HUES64 (cell line): ENCODE results near the gene SPATA1. TPM values are rescaled to one million over a fixed set of nuclear protein-coding genes. Genes with fewer than 3 reads are reported as not detected.

Experiments used
- H3K27ac ChIP-seq: 2 replicates; pipeline ENCODE4 v1.7.0; 2013; ENCODE audit warnings: low read depth, low read length, inconsistent platforms
- H3K27me3 ChIP-seq: 2 replicates; pipeline ENCODE4 v1.6.1; 2013; ENCODE audit warnings: mild to moderate bottlenecking, low read length; ENCODE audit not compliant: insufficient read depth
- H3K36me3 ChIP-seq: 2 replicates; pipeline ENCODE4 v1.6.1; 2013; ENCODE audit warnings: mild to moderate bottlenecking, low read length; ENCODE audit not compliant: insufficient read depth
- H3K4me1 ChIP-seq: 2 replicates; pipeline ENCODE4 v1.6.1; 2013; ENCODE audit warnings: mild to moderate bottlenecking, low read length, moderate library complexity; ENCODE audit not compliant: insufficient read depth
- H3K4me3 ChIP-seq: 2 replicates; pipeline ENCODE4 v1.5.1; 2013; ENCODE audit warnings: mild to moderate bottlenecking, low read length, moderate library complexity
- H3K9ac ChIP-seq: 2 replicates; pipeline ENCODE4 v1.6.1; 2013; ENCODE audit warnings: mild to moderate bottlenecking, low read depth, low read length
- H3K9me3 ChIP-seq: 2 replicates; pipeline ENCODE4 v1.6.1; 2013; ENCODE audit warnings: low read depth, low read length; ENCODE audit not compliant: insufficient read depth
- WGBS: fragments of 150-250, 120-280 bp; methylation state at CpG from one replicate; pipeline ENCODE4 v1.1.7; 2013; ENCODE audit warnings: missing lambda C conversion rate; 5-methylcytosine and 5-hydroxymethylcytosine counted together
- polyA plus RNA-seq, 2 experiments: library from polyadenylated mRNA; stranded (reverse); fragments of 50-300 nt; gene quantifications; one replicate each; pipeline ENCODE4 v1.2.3, GENCODE V29; 2013

Gene SPATA1, protein sequence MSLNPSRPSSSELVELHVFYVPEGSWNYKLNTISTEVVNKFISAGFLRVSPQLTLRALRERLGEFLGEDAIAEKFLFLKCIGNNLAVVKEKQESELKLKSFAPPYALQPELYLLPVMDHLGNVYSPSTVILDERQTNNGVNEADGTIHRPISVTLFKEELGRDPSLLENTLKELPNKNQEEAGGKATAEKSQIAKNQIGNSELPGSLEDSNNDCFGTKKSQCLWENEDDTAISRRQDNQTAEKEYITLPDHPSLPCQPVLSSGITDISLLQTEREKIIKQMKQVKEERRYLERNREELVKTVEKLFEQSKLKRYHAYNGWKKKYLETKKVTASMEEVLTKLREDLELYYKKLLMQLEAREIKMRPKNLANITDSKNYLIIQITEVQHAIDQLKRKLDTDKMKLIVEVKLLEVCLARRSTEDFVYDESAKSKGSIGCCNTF
- 0.95 TPM for polyA plus RNA-seq (2013, experiment 1 of 2)
- 1.0 TPM for polyA plus RNA-seq (2013, experiment 2 of 2)

DNA sequence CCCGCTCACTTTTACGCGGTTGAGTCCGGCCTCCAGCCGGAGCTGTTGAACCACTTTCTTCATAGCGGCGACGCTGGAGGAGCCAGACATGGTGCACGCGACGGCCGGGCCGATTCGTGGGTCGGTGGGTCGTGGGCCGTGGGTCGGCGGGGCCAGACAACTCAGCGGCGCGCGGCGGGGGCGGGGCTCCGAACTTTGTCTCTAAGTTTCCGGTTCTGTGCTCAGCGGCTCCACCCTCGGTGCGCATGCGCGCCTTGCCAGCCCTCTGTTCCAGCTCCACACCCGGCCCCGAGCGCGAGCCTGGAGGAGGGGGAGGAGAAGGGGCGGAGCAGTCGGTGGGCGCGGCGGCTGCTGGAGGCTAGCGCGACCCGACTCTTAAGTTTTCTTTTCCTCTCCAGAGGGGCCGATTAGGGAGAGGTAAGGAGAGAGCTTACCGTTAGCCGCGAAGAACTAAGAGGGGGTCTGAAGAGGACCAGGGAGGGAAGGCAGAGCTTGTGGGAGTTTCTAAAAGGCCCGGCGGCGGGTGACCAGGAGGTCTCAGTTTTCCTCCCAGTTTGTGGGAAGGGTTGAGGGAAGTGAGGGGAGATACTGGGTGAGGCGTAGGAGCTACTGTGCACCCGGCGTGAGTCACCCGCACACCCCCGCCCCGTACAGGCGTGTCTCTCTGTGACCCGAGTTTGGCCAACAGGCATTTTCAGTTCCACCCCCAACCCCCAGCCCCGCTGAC, at the start of gene SPATA1, which contains the start of gene GNG5:
Gene SPATA1, plus strand, starts transcription at position 385 of the 727 bp plus-strand sequence. CDS start 9,974 bp downstream, outside the sequence.
Gene GNG5, minus strand, starts transcription at position 580 of the 727 bp plus-strand sequence. Its CDS starts 490 bp downstream, at position 90.
- Histone ChIP-seq H3K36me3 (peaks cover 5% of the 10 kb centered on the region), H3K27me3 (peaks cover 3% of the 10 kb centered on the region; the same call in 1 of the 2 replicates), H3K4me1 (peaks cover 31% of the 10 kb centered on the region), H3K9ac (peak within 1 kb of the TSS; percentile 69), H3K27ac (peak within 1 kb of the TSS; percentile 83), H3K9me3 (peaks cover 6% of the 10 kb centered on the region; the same call in 1 of the 2 replicates), H3K4me3 (peak within 1 kb of the TSS; percentile 87)
- under 1% methylated on average over 60 of the region's 60 CpGs for WGBS

DNA sequence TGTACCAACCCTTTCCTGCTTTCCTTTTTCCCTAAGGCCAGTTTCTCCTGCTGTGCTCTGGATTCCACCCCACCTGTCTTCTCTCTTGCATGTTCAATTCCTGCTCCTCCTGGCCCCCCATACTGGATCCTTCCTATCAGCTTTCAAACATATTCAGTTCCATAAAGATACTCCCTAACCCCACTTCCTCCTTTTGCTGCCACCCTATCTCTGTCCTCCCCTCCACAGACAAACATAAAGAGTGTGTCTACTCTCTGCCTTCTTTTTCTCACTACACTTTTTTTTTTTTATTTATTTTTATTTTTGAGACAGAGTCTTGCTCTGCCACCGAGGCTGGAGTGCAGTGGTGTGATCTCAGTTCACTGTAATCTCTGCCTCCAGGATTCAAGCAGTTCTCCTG, 44.1 kb upstream of the SPATA1 start:
- Histone ChIP-seq H3K27ac (no peak overlapping the region), H3K4me1 (no peaks in the 10 kb centered on the region), H3K27me3 (peaks cover 69% of the 10 kb centered on the region), H3K36me3 (no peaks in the 10 kb centered on the region), H3K4me3 (no peak overlapping the region), H3K9me3 (no peaks in the 10 kb centered on the region), H3K9ac (no peak overlapping the region)
- 84% methylated on average over 1 of the region's 1 CpG for WGBS

DNA sequence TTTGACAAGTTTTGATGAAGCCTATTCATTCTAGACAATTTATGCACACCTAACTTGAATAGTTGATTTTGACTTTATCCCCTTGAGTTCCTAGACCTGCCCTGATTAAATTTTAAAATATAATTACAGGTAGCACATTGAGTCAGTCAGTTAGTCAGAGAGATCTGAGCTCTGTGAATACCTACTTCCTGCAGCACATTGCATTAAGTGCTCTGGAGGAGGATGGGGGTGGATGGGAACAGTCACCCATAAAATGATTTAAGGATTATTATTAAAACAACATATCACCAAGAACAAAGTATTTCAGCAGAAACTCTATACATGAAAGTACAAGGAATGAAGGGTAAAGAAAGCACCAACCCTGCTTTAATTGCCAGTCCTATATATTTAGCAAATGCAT, 38.9 kb upstream of the SPATA1 start:
- Histone ChIP-seq H3K9ac (no peak overlapping the region), H3K36me3 (no peaks in the 10 kb centered on the region), H3K27ac (no peak overlapping the region), H3K27me3 (peaks cover 96% of the 10 kb centered on the region), H3K4me1 (no peaks in the 10 kb centered on the region), H3K9me3 (no peaks in the 10 kb centered on the region), H3K4me3 (no peak overlapping the region)

DNA sequence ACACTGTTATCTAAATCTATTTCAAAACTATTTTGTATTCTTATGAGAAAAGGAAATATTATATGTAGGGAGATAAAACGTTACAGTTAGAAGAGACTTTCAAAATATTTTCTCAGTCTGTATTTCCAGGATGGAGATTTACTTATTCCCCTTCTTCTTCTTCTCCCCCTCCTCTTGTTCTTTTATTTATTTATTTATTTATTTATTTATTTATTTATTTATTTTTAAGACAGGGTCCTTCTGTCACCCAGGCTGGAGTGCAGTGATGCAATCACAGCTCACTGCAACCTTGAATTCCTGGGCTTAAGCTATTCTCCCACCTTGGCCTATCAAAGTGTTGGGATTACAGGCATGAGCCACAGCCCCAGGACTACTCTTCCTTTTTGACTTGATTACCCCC, 30.0 kb upstream of the SPATA1 start:
- Histone ChIP-seq H3K4me3 (no peak overlapping the region), H3K9me3 (peaks cover 12% of the 10 kb centered on the region), H3K27me3 (peaks cover 71% of the 10 kb centered on the region), H3K9ac (no peak overlapping the region), H3K36me3 (peaks cover 2% of the 10 kb centered on the region; the same call in 1 of the 2 replicates), H3K27ac (no peak overlapping the region), H3K4me1 (peaks cover 7% of the 10 kb centered on the region; the same call in 1 of the 2 replicates)
- no CpG with 5 or more reads among the region's 1 CpG for WGBS

DNA sequence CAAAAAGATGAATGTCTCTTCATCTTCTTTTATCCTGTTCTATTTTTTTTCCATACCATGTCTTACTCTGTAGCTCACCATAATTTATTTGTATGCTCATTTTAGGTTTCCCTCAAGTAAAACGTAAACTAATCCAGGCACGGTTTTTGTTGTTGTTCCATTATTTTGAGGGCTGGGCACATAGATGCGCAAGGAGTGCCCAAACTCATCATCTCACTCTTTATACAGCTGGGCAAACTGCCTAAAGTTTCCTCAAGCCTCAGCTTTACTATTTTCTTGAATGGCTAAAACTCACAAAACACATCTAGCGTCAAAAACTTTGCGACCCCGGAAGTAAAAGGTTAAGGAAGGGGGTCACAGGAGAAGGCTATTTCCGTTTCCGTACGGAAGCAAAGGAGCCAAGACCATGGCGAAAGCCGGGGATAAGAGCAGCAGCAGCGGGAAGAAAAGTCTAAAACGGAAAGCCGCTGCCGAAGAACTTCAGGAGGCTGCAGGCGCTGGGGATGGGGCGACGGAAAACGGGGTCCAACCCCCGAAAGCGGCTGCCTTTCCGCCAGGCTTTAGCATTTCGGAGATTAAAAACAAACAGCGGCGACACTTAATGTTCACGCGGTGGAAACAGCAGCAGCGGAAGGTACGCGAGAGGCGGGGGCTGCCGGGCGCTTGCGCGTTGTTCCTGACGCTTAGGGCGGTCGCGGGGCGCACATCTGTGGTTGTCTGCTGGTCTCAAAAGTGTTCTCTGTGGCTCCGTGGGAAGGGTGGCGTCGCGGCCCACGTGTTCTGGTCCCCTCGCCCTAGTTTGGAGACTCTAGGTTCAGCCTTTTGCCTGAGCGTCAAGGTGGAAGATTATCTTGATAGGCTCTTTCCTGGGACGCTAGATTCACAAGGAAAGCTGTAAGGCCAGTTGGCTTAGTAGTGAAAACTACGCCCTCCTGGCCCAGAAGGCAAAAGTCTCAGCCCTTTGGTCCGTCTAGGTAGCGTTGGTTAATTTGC, 27.0 kb upstream of the SPATA1 start, which contains the start of gene RPF1:
Gene RPF1, plus strand, starts transcription at position 391 of the 993 bp plus-strand sequence. Its CDS starts 16 bp downstream, at position 407.
- Histone ChIP-seq H3K27ac (peak within 1 kb of the TSS; percentile 87), H3K9me3 (peaks cover 12% of the 10 kb centered on the region), H3K9ac (peak within 1 kb of the TSS; percentile 91), H3K4me3 (peak within 1 kb of the TSS; percentile 94), H3K4me1 (peaks cover 7% of the 10 kb centered on the region; the same call in 1 of the 2 replicates), H3K27me3 (peaks cover 43% of the 10 kb centered on the region), H3K36me3 (peaks cover 30% of the 10 kb centered on the region)
- 6% methylated on average over 51 of the region's 51 CpGs for WGBS

DNA sequence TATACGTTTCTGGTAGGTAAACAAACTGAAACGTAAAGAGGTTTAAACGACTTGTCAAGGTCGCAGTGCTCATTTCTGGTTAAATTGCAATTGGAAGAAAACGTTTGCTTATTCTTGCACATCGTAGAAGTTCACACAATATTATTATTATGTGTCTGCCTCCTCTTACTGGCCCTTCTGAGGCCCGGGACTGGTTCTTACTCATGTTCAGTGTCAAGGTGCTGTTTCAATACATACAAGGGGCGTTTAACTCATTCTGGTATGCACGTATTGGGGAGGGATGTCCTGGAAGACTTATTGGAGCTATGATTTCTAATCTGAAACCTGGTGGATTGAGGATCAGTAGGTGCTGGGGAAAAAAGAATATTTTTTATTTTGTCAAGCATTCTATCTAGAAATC, 26.2 kb upstream of the SPATA1 start:
- Histone ChIP-seq H3K36me3 (peaks cover 36% of the 10 kb centered on the region), H3K27ac (no peak overlapping the region), H3K9me3 (peaks cover 12% of the 10 kb centered on the region), H3K27me3 (peaks cover 34% of the 10 kb centered on the region), H3K4me1 (peaks cover 7% of the 10 kb centered on the region; the same call in 1 of the 2 replicates), H3K9ac (peak overlapping the region; percentile 91), H3K4me3 (peak overlapping the region; percentile 94)
- 16% methylated on average over 9 of the region's 9 CpGs for WGBS

DNA sequence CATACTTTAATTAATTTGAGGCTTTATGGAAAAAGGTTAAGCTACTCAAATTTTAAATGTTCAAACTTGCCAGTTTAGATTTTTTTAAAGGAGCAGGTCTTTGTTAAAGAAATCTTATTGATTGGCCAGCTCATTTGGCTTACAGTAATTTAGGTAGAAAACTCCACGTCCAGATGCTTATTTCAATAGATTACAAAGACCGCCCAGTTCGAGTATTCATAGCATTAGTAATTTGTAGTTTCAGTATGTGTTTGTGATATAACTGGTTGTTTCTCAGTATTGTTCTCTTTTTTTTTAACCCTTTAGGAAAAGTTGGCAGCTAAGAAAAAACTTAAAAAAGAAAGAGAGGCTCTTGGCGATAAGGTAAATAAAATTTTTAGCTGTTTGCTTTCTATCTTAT, 25.5 kb upstream of the SPATA1 start:
- peaks cover 7% of the 10 kb centered on the region; the same call in 1 of the 2 replicates for H3K4me1 ChIP-seq
- H3K4me3 ChIP-seq, result peak overlapping the region; percentile 94
- H3K36me3 ChIP-seq, result peaks cover 43% of the 10 kb centered on the region
- H3K27me3 ChIP-seq, result peaks cover 28% of the 10 kb centered on the region
- H3K27ac ChIP-seq, result no peak overlapping the region
- no peak overlapping the region for H3K9ac ChIP-seq
- 100% methylated on average over 3 of the region's 4 CpGs for WGBS
- H3K9me3 ChIP-seq, result peaks cover 12% of the 10 kb centered on the region

DNA sequence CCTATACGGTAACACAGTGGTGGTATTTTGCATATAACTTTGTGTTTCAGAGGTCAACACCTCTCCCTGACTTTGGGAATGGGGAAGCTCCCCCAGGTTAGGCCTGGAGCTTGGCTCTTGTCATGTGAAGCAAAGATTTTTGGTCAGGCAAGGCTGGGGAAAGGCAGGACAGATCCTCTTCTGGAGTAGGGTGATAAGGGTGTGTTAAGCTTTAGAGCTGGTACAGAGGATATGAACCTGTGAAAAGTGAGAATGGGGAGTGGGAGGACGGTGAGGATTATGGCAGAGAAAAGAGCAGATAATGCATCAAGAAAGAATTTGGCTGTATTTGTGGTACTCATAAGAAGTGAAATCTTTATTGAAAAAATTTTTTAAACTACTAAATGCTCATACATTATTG, 24.9 kb upstream of the SPATA1 start:
- Histone ChIP-seq H3K4me1 (peaks cover 7% of the 10 kb centered on the region; the same call in 1 of the 2 replicates), H3K36me3 (peaks cover 47% of the 10 kb centered on the region), H3K27ac (no peak overlapping the region), H3K27me3 (peaks cover 21% of the 10 kb centered on the region), H3K4me3 (no peak overlapping the region), H3K9me3 (peaks cover 12% of the 10 kb centered on the region), H3K9ac (no peak overlapping the region)
- WGBS, result 97% methylated on average over 2 of the region's 2 CpGs

DNA sequence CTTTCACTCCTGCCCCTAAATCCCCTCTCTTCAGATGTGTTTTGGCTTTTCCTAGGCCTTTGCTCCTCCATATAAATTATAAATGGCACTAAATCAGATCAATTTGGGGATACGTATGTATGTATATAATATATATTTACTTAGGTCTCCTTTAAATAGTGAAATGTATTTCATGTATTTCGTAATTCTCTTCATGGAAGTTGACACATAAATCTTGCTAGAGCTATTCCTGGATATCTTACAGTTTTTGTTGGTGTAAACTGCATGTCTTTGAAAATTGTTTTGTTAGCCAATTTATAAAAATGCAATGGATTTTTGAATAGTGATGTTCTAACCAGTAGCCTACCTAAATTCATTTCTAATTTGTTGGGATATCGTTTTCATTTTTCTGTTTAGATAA, 18.1 kb upstream of the SPATA1 start:
- H3K27ac ChIP-seq, result no peak overlapping the region
- 100% methylated on average over 2 of the region's 3 CpGs for WGBS
- no peaks in the 10 kb centered on the region for H3K4me1 ChIP-seq
- H3K4me3 ChIP-seq, result no peak overlapping the region
- H3K27me3 ChIP-seq, result no peaks in the 10 kb centered on the region
- no peak overlapping the region for H3K9ac ChIP-seq
- peaks cover 72% of the 10 kb centered on the region for H3K36me3 ChIP-seq
- H3K9me3 ChIP-seq, result no peaks in the 10 kb centered on the region

DNA sequence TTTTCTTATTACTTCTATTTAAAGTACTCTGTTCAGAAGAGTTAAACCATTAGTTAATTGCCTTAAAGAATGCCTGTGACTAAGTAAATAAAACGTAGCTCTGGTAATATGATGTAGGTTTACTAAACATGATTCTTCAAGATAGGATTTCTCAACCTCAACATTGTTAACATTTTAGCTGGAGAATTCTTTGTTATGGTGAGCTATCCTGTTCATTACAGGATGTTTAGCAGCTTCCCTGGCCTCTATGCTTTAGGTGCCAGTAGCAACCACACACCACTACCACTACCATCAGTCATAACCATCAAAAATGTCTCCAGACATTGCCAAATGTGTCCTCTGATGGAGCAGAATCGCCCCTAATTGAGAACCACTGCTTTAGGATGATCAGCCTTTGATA, 16.4 kb upstream of the SPATA1 start:
- no peaks in the 10 kb centered on the region for H3K4me1 ChIP-seq
- no peak overlapping the region for H3K9ac ChIP-seq
- no peaks in the 10 kb centered on the region for H3K27me3 ChIP-seq
- H3K36me3 ChIP-seq, result peaks cover 75% of the 10 kb centered on the region
- no peak overlapping the region for H3K27ac ChIP-seq
- H3K9me3 ChIP-seq, result no peaks in the 10 kb centered on the region
- no peak overlapping the region for H3K4me3 ChIP-seq
- 96% methylated on average over 2 of the region's 2 CpGs for WGBS
